Urinary bladder (tissue), 4 donors: ENCODE measurements around the gene SKAP1. TPM values are rescaled to one million over a fixed set of nuclear protein-coding genes. Genes with fewer than 3 reads are reported as not detected.

Source experiments
- DNase-seq: peaks from one replicate; pipeline ENCODE4 v3.0.0-alpha.2; 2015; ENCODE audit errors: extremely low spot score
- H3K27ac ChIP-seq: one replicate; pipeline ENCODE4 v1.5.1; 2013; ENCODE audit warnings: low read depth, mild to moderate bottlenecking, moderate library complexity
- H3K36me3 ChIP-seq: one replicate; pipeline ENCODE4 v1.6.1; 2013; ENCODE audit warnings: mild to moderate bottlenecking, moderate library complexity; ENCODE audit not compliant: insufficient read depth
- H3K4me1 ChIP-seq: one replicate; pipeline ENCODE4 v1.6.1; 2013; ENCODE audit warnings: mild to moderate bottlenecking, moderate library complexity; ENCODE audit not compliant: insufficient read depth
- H3K4me3 ChIP-seq: one replicate; pipeline ENCODE4 v1.5.1; 2013; ENCODE audit warnings: low read depth, low read length
- WGBS: extraction: QIAGEN DNeasy Blood & Tissue Kit; methylation state at CpG from one replicate; pipeline ENCODE4 v1.1.7; 2013; 5-methylcytosine and 5-hydroxymethylcytosine counted together
- polyA plus RNA-seq: library from polyadenylated mRNA; stranded (reverse); fragments of 200-250 nt; gene quantifications from one replicate; pipeline ENCODE4 v1.2.3, GENCODE V29; 2013
- total RNA-seq: library from RNA; depleted of rRNA; stranded (reverse); fragments of >200 nt; gene quantifications from one replicate; pipeline ENCODE4 v1.2.3, GENCODE V29; 2014
- donor health status: healthy with polysubstance abuse.
- donor health status: healthy.

Gene SKAP1
- total RNA-seq (1.7 TPM), polyA plus RNA-seq (2.1 TPM)

DNA sequence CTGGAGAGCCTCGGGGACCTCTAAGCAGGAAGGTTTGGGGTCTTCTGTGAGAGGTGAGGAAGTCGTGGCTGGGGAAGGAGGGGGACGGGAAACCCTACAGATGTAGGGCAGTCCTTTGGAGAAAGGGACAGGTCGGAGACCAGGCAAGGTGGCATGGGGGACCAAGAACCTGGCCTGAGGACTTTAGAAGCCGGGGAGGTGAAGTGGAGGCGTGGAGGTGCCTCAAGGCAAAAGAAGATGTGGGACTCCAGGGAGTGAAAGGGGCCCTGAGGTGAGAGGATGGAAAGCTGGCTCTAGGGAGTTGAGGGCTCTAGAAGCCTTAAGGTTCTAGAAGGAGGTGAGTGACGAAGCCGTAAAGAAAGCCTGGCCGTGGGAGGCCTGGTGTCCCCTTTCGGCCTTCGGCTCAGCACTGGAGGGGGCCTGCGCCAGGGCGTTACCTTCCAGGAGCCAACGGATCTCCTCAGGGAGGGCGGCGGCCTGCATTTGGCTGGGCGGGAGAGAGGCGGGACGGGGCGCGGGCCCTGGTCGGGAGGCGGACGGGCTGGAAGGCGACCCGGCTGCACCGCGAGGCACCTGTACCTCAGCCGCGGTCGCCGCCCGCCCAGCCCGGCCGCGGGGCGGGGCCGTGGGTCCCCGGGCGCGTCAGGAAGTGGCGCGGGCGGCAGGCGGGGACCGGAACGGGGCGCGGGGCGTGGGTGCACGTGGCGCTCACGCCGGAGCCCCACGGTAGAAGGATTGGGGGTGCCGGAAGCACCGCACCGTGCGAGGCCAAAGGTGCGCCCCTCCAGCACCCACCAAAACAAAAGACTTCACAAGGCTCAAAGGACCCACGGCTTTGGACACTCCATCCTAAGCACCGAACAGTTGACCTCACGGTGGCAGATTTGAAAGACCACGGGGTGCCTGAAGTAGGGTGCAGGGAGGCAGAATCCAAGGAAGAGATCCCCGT lies at the start of gene SKAP1:
Gene SKAP1 (minus strand): TSS at position 577 of the 949 bp plus-strand sequence.
- H3K4me3 ChIP-seq: peak within 1 kb of the TSS; percentile 23
- no peaks in the 10 kb centered on the region for H3K4me1 ChIP-seq
- H3K36me3 ChIP-seq: no peaks in the 10 kb centered on the region
- DNase-seq: no peak
- WGBS: 16% methylated on average over 65 of the region's 65 CpGs
- H3K27ac ChIP-seq: peak within 1 kb of the TSS; percentile 3

DNA sequence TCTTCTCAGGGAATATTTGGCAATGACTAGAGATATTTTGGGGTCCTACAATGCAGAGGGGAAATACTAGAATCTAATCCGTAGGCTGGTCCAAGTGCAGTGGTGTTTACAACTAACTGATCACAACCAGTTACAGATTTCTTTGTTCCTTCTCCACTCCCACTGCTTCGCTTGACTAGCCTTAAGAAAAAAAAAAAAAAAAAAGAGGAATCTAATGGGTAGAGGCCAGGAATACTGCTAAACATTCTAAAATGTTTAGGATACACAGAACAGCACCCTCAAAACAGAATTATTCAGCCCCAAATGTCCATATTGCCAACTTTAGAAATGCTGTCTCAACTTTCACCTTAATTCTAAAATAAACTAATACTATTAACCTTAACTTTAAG lies 49.0 kb upstream of the SKAP1 start:
- no peak overlapping the region for H3K4me3 ChIP-seq
- H3K4me1 ChIP-seq: peaks cover 2% of the 10 kb centered on the region
- DNase-seq: no peak
- H3K36me3 ChIP-seq: no peaks in the 10 kb centered on the region
- no peak overlapping the region for H3K27ac ChIP-seq
- WGBS: 45% methylated on average over 2 of the region's 2 CpGs

DNA sequence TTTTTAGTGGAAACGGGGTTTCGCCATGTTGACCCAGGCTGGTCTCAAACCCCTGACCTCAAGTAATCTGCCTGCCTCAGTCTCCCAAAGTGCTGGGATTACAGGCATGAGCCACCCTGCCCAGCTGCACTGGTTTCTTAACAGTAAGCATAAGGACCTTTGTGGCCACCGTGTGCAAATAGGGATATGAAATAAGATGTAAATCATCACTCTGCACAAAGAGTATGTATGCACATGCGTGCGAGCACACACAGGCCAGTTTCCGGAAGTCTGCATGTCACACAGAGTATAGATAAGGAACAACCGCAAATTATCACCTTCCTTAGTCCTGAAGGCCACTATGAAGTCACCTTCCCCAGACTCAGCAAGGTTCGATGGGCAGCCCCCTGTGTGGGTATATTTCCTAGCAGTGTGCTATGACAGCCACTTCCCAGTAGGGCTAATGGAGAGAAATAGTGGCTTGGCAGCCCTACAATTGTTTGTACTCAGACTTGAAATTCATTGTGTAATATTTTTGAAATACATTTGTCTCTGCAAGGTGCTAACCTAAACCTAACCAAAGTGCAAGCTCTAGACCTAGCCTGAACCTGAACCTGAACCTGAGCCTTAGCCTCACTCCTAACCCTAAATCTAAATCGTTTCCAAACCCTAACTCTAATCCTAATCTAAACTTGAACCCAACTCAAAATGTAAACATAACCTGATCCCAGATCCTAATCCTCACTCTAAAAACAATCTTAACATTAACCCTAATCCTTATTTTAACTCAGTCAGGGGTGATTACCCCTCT lies 48.4 kb upstream of the SKAP1 start:
- Histone ChIP-seq H3K27ac (no peak overlapping the region), H3K36me3 (no peaks in the 10 kb centered on the region), H3K4me3 (no peak overlapping the region), H3K4me1 (peaks cover 2% of the 10 kb centered on the region)
- 56% methylated on average over 9 of the region's 9 CpGs for WGBS
- DNase-seq: no peak

DNA sequence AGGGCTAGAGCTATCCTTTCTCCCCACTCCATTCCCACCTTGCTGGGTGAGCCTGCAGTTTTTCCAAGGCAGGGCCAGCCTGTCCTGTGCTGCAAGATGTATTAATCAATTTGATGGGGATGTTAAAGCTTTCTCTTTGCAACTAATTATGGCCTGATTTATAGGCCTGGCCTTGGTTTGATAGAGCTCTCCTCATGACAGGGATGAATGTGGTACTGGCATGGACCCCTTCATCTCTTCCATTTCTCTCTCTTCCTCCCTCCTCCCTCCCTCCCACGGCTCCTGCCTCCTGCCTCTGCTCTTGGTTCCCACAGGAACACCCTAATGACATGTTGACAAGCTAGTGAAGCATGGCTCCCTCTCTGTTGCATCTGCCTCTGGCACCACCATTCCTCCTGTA lies 47.2 kb upstream of the SKAP1 start:
- Histone ChIP-seq H3K4me1 (peaks cover 2% of the 10 kb centered on the region), H3K4me3 (no peak overlapping the region), H3K27ac (no peak overlapping the region), H3K36me3 (no peaks in the 10 kb centered on the region)
- DNase-seq: no peak
- 42% methylated on average over 1 of the region's 1 CpG for WGBS

DNA sequence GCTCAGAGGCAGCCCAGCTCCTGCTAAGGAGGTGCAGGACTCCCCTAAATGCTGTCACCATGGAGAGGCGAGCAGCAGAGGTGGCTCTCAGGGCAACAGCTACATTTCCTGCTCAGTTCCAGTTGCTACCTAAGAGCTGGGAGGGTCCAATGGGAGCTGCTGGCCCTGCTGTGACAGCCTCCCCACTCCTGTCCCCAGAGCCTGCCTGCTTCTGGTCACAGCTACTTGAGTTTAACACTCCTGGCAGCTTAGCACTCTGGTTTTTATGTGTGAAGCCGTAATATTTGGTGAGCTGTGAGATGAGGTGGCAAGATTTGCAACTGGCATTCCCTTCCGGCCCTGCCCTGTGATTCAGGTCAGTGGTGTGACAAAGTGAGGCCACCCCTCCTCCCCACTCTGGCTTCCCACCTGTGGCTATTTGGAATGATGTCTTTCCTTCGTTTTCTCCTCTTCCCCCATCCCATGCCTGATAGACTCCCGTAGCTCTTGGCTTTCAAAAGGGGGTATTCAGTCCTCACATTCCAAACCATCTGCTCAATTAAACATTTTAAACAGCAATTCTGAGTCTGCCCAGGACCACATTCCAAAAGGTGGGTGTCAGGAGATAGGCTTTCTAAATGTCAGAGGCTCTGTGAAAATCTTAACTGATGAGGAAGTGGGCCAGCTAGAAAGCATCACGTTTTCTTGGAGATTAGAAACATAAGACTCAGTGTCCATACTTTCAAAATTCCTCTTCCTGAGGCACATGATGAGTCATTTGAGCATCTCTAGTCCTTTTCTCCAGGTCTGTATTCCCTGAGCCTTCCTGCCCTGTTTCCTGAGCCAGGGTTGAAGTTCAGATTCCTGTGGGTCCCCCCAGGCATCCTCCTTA lies 42.6 kb upstream of the SKAP1 start:
- 42% methylated on average over 6 of the region's 6 CpGs for WGBS
- DNase-seq: no peak
- H3K36me3 ChIP-seq: no peaks in the 10 kb centered on the region

DNA sequence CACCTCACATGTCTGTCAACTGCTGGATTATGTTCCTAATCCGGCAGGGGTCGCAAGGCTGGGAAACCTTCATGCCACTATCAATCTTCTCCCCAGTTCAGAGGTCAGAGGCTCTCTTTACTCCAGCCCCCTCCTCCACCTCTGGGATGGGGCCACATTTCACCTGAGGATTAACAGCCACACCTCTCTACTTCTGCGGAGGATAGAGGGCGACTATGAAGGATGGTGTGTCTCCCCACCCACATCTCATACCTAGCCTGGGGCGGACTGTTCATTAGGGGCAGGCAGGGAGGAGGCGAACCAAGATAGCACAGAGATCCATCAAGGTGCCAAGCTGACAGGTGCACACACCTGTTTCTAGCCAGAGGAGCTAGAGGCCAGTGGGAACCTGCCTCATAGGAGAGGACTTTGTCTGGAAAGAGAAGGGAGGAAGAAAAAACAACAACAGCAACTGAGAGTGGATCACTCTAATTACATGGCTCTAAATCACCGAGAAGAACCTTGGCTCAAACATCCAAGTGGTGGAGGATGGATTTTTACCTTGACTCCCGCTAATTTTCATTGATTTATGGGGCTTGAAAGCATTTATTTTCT lies 41.9 kb upstream of the SKAP1 start:
- H3K36me3 ChIP-seq: no peaks in the 10 kb centered on the region
- peaks cover 2% of the 10 kb centered on the region for H3K4me1 ChIP-seq
- DNase-seq: no peak
- H3K4me3 ChIP-seq: no peak overlapping the region
- no peak overlapping the region for H3K27ac ChIP-seq
- WGBS: 59% methylated on average over 8 of the region's 8 CpGs

More for the DNA sequence above, 42.6 kb upstream of the SKAP1 start:
- Histone ChIP-seq H3K4me1 (peaks cover 2% of the 10 kb centered on the region), H3K27ac (no peak overlapping the region), H3K4me3 (no peak overlapping the region)

DNA sequence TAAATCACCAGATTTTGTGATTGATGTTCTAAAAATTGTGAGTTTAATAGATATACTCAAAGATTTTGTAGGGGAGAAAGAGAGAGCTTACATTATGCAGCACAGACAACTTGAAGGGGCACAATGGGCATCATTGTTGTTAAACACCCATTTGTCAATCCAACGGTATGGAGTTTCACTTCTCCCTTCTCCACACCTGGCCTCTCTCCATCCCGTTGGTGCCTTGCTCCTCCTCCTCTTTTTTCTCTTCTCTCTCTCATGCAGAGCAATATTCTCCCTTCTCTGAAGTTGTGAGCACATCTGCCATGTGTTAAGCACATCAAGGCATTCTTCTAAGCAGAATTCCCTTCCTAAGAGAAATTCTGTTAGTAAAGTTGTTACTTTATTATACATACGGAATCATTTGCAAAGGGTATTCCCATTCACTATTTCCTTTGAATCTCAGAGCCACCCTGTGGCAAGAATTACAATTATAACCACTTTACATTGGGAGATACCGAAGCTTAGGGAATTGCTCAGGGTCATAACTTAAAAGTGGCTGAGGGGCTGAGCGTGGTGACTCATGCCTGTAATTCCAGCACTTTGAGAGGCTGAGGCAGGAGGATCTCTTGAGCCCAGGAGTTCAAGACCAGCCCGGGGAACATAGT lies 40.5 kb upstream of the SKAP1 start:
- no peak overlapping the region for H3K27ac ChIP-seq
- no peaks in the 10 kb centered on the region for H3K36me3 ChIP-seq
- DNase-seq: no peak
- WGBS: 35% methylated on average over 6 of the region's 6 CpGs
- H3K4me1 ChIP-seq: peaks cover 2% of the 10 kb centered on the region
- H3K4me3 ChIP-seq: no peak overlapping the region

DNA sequence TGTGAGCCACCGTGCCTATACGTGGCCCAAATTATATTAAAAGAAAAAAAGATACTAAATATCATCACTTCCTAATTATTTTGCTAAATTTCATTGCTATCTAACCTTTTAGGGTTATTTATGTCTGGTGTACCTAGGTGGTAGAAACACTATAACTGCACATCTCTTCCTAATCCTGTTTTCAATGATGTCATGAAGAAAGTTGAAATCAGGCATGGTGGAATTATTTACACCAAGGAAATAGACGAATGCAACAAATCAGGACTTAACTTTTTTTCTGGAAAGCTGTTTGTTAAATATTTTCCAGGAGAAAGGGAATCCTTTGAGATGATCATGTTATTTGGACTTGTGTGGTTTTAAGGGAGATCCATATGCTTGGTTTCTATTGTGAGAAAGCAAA lies 39.2 kb upstream of the SKAP1 start:
- Histone ChIP-seq H3K27ac (no peak overlapping the region), H3K36me3 (no peaks in the 10 kb centered on the region), H3K4me3 (no peak overlapping the region), H3K4me1 (no peaks in the 10 kb centered on the region)
- no peak for DNase-seq
- WGBS: 81% methylated on average over 3 of the region's 3 CpGs

DNA sequence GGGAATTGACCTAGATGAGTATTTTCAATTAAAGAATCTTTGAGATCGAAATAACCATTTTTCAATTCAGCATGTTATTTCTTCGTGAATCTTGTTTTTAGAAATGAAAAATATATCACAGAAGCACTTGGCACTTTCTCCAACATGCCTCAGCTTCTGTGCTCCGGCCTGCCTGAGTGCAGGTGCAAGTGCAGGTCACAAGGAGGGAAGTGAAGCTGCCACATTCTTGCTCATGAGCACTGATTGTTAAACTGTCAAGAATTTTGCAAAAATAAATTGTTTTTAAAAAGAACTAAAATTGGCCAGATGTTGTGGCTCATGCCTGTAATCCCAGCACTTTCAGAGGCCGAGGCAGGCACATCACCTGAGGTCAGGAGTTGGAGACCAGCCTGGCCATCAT lies 38.3 kb upstream of the SKAP1 start:
- H3K27ac ChIP-seq: no peak overlapping the region
- 80% methylated on average over 4 of the region's 4 CpGs for WGBS
- no peaks in the 10 kb centered on the region for H3K36me3 ChIP-seq
- no peak for DNase-seq
- no peaks in the 10 kb centered on the region for H3K4me1 ChIP-seq
- no peak overlapping the region for H3K4me3 ChIP-seq

DNA sequence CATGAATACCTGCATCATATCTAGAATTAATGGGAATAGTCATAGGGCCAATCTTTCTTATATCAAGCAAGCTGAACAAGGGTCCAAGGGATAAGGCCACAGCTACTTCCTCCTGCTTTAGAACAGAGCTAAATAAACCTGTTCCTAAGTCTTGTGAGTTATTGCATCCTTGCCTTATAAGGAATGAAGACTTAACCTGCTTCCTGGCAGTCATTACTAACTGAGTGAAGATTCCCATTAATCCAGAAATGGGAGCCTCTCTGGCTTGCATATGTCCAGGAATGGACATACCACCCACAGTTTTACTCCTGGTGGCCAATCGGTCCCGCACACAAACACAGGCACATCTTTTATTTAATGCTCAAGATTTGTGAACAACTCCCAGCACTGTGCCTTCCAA lies 35.9 kb upstream of the SKAP1 start:
- Histone ChIP-seq H3K4me3 (no peak overlapping the region), H3K36me3 (no peaks in the 10 kb centered on the region), H3K27ac (no peak overlapping the region), H3K4me1 (no peaks in the 10 kb centered on the region)
- no peak for DNase-seq
- 85% methylated on average over 2 of the region's 2 CpGs for WGBS

DNA sequence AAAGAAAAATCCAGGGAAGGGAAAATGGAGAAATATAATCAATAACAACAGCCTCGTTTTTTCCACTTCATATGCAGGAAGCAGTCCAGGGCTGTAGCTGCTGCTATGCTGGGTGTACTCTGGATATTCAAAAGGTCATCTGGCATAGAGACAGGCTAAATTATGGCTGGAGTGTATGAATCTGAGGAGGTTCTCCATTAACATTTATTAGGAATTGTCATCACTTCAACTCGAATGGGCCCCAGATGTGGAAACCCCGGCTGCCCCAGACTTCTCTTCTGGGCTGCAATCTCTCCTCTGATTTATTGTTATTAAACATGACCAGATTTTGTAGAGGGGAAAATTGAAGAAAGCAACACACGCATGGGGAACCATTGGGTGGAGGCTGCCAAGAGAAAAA lies 33.5 kb upstream of the SKAP1 start:
- no peaks in the 10 kb centered on the region for H3K36me3 ChIP-seq
- no peaks in the 10 kb centered on the region for H3K4me1 ChIP-seq
- no peak overlapping the region for H3K4me3 ChIP-seq
- 31% methylated on average over 4 of the region's 4 CpGs for WGBS
- H3K27ac ChIP-seq: no peak overlapping the region
- peak; percentile 78 for DNase-seq

DNA sequence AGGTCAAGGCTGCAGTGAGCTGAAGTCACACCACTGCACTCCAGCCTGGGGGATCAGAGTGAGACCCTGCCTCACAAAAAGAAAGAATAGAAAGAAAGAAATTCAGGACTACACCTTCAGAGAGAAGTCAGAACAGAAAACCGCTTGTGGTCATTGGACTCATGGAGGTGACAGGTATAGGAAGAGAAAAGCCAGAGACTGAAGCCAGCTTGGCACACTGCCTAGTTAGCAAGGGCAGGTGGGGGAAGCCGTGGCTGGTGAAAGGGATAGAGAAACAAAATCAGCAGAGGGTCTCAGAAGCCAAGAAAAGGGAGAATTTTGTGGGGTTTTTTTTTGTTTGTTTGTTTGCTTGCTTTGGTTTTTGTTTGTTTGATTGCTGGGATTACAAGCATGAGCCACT lies 32.9 kb upstream of the SKAP1 start:
- Histone ChIP-seq H3K27ac (no peak overlapping the region), H3K4me3 (no peak overlapping the region), H3K4me1 (no peaks in the 10 kb centered on the region), H3K36me3 (no peaks in the 10 kb centered on the region)
- WGBS: 43% methylated on average over 2 of the region's 2 CpGs
- DNase-seq: no peak
